GM19452 (cell line): ENCODE measurements around the gene PDP2.

ENCODE experiments used
- ATAC-seq: cut with Tn5 transposase; IDR thresholded peaks from one replicate; pipeline ENCODE4 v1.9.1; 2021; ENCODE audit not compliant: unreplicated experiment

The PDP2 gene

DNA sequence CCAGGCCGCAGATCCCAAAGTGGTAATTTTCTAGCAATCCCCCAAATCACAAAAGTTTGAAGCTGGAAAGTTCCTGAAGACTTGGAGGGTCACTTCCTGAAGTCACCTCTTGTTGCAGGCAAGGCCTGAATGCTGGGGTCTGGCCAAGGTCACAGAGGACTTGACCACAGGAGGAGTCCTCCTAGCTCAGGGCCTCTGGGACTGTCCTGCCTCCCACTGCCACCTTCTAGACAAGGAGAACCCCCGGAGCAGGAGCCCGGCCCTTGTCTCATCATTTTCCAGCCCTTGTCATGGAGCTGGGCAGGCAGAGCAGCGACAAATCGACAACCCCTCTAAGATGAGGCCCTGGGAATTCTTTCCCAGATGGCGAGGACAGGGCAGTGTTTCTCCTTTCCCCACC lies 38.0 kb downstream of the PDP2 start:
- no peak for ATAC-seq

DNA sequence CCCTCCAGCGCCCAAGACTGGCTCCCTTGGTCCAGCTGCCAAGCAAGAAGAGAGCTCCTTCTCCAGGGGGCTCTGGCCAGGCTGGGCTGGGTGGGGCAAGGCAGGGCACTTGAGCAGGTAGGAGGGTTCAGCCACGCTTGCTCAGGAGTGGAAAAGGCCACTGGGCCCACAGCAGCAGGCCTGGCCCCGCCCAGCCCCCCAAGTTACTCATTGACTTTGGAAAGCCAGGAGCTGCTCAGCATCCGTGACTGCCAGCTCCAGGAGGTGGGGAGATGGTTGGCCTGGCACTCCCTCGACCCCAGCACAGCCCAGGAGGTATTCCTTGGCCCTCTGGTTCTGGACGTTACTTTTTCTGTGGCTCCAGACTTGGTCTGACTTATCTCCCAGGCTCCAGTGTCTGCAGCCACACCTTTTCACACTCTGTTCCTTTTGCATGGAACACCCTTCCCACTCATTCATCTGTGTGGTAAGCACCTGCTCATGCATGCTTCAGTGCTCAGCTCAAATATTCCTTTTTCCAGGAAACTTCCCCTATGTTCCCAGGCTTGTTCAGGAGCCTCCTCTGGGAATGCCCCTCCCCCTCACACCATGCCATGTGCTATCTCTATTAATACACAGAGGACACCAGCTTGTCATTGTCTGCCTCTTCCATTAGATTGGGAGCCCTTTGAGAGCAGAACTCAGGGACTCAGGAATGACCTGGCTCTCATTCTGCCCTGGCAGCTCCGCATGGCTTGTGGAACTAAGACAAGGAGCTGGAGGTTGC lies 38.7 kb downstream of the PDP2 start, which contains the start of gene CDH16:
Gene CDH16 (minus strand): TSS at position 83 of the 766 bp plus-strand sequence. CDS start 820 bp downstream, outside the sequence.
- no peak for ATAC-seq

DNA sequence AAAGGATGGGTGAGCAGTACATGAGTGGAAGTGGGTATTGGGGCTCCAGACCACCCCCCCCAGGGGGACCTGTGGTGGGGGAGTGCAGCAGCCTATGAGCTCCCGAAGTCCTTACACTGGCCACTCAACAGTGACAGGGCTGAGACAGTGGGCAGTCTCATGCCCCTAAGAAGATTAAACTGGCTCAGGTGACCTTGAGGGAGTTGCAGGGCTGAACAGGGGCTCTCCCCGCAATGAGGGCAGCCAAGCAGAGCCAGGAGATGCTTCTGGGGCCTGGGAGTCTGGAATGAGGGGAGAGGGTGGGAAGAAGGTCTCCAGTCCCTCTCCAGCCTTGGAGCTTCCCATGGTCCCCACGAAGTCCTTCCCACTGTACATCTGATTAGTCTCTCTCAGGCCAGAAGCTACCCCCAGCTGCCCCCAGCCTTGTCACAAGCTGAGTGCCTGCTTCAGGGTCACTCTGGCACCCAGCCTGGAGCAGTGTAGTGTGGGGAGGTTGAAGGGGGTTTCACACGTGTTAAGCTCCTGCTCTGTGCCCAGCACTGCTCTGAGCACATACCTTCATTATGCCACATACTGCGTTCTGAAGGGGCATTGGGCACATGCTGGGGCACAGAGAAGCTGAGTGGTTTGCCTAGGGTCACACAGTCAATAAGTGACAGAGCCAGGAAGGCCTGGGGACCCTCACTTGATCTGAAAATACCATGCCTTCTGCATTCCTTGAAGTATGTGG lies 39.4 kb downstream of the PDP2 start:
- no peak for ATAC-seq

DNA sequence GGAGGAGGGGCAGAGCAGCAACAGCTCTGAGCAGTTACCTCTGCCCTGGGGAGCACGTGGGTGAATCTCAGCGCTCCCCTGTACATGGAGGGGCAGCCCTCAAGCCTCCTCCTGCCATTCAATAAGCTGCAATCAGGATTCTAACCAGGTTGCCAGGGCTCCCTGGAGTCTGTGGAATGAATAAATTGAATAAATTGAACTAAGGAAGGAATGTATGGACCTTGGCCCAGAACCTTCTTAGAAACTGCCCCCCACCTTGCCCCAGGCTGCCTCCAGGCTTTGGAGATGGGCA lies 39.9 kb downstream of the PDP2 start:
- no peak for ATAC-seq

DNA sequence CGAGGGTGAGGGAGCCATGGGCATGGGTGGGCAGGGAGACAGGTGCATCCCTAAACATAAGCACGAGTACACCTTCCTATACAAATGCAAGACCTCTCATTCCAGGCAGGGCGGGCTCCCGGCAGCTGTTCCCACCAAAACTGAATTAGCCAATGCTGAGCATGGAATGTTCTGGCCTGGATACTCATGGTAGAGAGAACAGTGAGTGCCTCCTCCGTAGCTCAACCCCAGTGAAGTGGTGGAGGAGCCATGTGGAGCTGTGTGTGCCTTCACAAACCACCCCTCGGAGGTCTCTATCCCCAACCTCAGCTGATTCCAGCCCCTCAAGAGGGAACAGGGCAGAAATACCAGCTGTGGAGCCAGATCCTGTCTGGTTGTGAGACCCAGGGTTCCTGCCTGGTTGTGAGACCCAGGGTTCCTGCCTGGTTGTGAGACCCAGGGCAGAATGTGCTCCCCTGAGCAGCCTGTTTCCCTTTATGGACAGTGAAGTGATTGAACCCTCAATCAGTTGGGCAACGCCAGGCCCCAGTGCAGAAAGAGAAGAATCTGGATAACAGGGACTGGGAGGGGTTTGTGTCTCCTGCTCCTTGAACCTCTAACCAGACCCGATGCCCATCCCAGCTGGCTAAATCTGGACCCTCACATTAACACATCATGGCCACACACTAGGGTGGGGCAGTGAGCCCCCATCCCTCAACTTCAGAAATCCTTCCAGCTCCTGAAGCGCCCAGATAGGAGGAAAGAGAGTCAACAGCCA lies 40.8 kb downstream of the PDP2 start:
- no peak for ATAC-seq

DNA sequence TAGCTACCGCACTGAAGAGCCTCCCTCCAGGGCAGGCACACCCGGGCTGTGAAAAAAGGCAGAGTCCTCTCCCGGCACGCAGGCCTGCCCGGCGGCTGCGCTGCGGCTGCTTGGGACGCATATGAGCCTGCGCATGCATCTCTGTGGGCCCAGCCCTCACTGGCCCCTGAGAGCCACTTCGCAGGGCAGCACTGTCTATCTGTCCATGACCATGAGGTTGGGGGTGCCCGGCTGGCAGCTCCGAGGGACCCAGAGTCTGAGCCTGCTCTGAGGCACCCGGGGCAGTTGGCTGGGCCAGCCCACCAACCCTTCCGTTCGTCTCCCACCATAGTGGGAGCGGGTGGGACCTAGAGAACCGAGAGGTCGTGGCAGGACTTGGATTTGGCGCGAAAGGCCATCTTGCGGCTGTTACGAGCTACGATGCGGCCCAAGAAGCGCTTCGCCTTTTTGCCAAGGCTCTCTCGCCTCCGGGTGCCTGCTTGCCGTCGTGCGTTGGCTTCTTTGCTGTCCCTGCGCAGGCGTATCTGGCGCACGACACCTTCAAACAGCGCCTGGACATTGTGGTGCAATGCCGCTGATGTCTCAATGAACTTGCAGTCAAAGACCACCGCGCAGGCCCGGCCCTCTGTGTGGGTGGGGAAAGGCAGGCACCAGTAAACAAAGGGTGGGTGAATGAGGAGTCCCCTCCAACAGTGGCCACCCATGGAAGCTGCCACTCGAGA lies 41.6 kb downstream of the PDP2 start:
- ATAC-seq = no peak

DNA sequence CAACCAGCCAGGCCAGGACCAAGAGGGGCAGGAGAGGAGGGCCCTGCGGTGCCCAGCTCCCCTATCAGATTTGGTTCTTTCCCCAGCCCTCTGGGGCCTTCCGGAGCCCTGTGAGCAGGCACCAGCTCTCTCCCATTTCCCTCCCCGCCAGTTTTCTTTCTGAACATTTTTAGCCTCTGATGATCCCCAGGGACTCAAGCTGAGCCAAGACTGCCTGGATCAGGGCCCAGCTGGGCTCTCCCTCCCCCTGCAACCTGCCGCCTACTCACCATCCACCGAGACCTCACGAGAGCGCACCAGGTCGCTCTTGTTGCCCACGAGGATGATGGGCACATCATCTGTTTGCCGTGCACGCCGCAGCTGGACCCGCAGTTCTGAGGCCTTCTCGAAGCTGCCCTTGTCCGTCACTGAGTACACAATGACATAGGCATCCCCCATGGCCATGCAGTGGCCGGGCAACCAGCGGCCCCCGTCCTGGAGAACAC lies 43.0 kb downstream of the PDP2 start:
- ATAC-seq = no peak

DNA sequence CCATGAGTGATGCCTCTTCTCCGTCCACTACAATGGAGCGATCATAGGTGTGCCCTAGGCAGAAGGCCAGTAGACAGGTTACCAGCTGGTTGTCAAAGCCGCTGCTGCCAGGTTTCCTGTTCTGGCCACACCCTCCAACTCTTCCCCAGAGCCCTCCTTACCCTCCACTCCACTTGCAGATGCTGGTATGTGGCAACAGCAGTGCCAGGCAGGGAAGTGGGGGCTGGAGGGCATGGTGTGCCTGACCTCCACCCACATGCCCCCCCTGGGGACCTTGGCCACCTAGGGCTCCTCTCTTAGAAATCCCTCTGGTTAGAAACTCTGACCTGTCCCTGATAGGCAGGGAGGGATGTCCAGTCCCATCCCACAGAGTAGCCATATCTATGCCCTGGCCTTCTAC lies 43.6 kb downstream of the PDP2 start:
- ATAC-seq = no peak

DNA sequence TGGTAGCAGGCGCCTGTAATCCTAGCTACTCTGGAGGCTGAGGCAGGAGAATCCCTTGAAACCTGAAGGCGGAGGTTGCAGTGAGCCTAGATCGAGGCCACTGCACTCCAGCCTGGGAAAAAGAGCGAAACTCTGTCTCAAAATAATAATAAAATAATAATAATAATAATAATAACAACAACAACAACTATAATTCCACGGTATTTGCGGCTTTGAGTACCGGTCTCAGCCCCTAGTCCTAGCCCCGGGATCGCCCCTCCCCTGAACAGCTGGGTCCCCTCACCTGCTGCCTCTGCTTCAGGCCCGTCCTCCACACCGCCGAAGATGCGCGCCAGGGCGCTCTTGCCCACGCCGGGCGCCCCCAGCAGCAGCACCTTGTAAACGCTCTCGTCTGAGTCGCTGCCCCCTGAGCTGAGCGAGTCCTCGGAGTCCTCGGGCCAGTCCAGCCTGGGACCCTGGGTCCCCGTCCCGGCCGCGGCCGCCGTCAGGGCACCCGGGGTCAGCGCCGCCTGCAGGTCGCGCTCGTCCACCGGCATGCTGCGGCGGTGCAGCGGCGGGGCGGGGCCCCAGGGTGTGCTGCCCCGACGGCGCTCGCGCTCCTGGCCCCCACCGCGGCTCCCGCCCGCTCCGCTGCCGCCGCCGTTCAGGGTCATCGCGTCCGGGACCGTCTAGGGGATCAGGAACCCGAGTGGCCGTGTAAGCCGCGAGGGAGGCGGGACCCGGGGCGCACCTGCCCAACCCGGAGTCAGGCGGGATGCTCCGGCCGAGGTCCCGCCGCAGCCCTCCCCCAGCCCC lies 44.4 kb downstream of the PDP2 start:
- no peak for ATAC-seq

DNA sequence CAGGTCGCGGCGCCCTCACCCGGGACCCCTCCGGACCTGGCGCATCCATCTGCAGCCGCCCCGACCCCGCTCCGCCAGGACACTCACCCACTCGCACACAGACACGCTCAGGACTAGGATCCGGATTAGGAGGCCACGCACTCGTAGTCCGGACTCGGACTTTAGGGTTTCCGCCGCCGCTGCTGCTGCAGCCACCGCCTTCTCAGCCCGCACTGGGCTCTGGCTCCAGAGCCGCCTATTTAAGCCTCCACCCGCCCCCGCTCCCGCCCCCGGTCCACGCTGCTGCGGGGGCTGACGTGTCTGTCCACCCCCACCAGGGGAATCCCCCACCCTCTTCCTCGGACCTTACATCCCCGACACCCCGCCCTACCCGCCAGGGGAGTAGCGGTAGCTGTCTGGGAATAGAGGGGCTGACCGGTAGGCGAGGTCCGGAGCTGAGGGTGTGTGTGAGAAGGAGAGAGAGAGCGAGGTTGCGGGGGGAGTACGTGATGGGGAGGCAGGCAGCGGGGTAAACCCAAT lies 45.1 kb downstream of the PDP2 start, which contains the start of gene RRAD:
Gene RRAD (minus strand): TSS at position 214 of the 519 bp plus-strand sequence. CDS start 356 bp downstream, outside the sequence.
- no peak for ATAC-seq

DNA sequence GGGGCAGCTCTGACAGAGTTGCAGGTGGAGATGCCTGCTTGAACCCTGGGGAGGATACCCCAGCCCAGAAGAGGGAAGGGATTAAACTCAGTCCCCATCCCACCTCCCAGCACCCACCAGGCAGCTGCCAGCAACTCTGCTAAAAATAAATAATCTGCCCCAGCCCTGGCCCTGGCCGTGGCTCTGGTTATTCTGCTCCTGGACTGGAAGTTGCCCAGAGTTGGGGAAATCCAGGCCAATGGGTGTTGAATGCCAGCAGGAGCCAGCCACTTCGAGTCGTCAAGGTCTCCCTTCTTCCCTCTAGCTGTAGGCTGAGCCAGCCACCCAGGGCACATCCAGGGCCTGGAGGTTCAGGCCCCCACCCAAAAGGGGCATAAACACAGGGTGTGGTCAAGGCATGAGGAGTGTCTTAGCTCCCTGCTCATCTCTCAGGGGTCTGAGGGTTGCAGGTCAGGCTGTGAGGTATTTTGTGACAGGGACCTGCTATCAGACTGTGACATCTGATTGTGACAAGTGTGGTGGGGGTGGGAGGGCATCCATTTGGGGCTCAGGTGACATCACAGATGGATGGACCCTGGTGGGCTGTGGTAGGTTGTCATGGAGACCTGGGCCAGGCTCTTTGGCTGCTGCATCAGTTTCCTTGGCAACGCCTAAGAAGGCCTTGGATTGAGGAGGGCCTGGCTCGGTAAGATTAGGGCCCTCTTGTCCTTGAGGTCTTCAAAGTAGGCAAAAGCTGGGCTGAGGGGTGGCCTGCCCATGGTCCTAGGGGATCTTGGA lies 46.0 kb downstream of the PDP2 start:
- ATAC-seq = no peak

DNA sequence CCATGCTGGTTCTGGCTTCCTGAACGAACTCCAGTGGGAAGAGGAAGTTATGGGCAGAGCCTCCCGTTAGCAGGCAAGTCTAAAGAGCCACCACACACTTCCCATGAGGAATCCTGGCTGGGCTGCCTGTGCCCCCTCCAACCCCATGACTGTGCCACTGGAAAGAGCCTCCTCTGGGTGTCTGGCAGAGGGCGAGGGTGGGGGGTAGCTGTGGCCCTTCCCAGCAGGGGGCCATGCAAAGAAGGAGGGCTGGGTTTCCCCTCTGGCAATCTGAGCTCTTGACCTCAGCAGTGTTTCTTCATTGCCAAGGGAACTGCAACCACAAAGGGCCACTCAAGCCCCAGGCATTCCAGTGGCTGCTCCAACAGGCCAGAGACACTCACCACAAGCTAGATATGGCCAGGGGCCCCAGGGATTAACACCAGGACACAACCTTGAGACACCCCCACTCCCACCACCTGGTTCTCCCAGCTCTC lies 46.7 kb downstream of the PDP2 start:
- ATAC-seq = no peak

DNA sequence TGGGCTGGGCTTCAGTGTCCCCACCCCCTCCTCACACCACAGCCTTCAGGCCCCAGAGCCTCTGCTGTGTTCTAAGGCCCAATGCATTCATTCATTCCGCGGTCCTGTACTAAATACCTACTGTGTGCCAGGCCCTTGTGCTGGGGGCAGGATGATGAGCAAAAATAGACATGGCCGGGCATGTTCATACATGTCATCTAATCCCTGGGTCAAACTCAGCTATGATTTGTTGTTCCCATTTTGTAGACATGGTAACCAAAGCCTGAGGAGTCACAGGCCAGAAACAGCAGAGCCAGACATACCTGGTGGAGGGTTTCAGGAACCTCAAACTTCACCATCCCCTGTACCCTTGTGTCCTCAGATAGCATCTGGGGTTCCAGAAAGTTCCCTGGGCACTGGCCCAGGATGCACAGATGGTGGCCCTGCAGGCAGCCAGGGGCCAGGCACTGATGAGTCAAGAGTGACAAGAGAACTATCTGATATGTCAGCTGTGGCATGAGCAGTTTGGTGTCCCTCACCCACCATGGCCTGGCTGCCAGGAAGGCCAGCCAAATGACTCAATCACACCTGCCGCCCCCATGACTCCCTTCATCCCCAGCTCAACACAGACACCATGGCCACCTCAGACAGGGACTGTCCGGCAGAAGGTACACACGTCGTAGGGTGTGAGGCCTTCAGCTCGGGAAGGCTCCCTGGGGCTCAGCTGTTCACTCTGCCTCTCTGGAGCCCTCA lies 47.8 kb downstream of the PDP2 start:
- no peak for ATAC-seq

DNA sequence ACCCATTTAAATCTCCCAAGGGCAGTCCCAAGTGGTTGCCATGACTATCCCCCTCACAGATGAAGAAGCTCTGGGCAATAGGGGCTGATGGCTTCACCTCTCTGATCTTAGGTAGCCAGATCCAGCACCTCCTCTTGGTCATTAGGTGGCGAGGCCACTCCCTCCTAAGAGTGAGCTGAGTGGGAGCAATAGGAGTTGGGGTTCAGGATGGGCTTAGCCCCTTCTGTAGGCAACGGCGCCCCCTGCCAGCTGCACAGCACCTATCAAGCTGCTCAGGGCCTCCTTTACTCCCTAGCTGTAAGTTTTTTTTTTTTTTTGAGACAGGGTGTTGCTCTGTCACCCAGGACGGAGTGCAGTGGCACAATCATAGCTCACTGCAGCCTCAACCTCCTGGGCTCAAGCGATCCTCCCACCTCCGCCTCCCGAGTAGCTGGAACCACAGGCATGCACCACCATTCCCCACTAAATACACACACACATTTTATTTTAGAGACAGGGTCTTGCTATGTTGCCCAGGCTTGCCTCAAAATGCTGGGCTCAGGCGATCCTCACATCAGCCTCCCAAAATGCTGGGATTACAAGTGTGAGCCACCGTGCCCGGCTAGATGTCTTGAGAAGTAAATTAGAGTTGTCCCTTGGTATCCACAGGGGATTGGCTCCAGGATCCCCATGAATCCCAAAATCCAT lies 48.5 kb downstream of the PDP2 start:
- ATAC-seq = no peak

DNA sequence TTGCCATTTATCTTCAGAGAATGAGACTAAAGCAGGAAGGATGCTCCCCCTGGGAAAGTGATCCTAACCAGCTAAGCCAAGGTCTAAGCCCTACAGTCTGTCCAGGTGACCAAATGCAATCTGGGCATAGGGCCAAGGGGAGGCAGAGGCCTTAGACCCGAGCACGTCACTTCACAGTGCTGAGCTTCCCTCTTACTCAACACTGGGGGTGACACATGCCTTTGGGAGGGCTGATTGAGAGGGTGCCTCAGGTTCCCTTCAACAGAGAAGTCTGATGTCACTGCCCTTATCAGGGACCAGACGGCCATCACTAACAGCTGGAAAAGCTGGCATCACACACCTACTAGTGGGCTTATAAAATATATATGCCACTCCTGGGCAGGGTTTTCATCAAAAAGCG lies 49.9 kb downstream of the PDP2 start:
- no peak for ATAC-seq

DNA sequence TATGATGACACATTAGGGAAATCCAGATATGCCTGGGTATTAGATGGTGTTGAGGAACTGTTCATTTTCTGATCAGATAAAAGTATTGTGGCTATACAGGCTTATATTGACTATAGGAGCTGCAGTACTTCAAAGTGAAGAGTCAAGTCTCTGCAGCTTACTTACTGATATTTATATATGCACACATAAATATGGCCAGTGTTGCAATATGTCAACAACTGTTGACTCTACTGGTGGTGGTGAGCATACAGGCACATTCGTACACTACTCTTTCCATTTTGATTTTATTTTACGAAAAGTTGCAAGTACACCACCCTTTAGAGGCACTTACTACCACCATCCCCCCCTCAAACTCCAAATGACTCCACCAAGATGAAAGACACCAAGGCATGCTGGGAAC lies 51.4 kb downstream of the PDP2 start:
- ATAC-seq = no peak

DNA sequence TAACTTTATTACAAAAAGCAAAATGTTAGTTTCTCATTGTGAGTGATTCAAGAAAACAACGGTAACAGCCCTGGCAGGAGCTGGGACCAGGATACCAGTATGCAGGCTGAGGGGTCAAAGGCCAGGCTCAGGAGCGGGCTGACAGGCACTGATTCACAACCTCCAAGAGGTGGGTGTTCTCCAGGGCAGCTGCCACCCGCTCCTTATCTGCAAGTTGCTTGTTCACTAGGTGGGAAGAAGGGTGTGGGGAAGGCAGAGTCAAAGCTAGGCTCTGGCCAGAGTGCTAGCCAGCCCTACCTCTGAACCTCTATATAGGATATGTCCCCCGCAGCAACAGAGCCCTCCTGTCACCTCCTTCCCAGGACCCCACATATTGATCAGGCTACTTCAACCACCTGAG lies 51.8 kb downstream of the PDP2 start:
- no peak for ATAC-seq

DNA sequence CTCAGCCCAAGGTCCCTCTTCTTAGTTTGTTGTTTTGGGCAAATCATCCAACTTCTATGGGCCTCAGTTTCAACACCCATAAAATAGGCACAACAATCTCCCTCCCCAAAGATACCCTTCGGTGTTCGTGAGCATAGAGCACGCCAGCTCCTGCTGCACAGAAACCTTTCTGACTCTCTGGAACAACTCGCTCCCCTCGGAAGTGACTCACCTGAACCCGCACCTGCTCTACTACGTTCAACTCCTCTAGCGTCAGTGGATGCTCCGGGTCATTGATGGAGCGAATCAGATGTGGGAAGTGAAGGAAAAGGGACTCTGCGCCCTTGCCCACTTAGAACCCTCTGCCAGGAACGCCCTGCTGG lies 53.4 kb downstream of the PDP2 start:
- ATAC-seq = peak; percentile 10
